Parathyroid adenoma (tissue), 2 donors: ENCODE measurements around the gene G6PC2.

ENCODE experiments used
- H2AFZ ChIP-seq: fragments of 300-600 bp; sonication (generic); one replicate; pipeline ENCODE4 v1.7.0; 2017; ENCODE audit warnings: antibody characterized with exemption, mild to moderate bottlenecking
- H3K27ac ChIP-seq: fragments of 300-600 bp; sonication (generic); one replicate; pipeline ENCODE4 v1.7.0; 2017
- H3K27me3 ChIP-seq: fragments of 300-600 bp; sonication (generic); one replicate; pipeline ENCODE4 v1.7.0; 2017; ENCODE audit warnings: low read length; ENCODE audit not compliant: control insufficient read depth, insufficient read depth
- H3K36me3 ChIP-seq: fragments of 300-600 bp; sonication (generic); one replicate; pipeline ENCODE4 v1.7.0; 2017; ENCODE audit warnings: low read length; ENCODE audit not compliant: control insufficient read depth, insufficient read depth
- H3K4me1 ChIP-seq: fragments of 300-600 bp; sonication (generic); one replicate; pipeline ENCODE4 v1.7.0; 2017; ENCODE audit warnings: control low read depth
- H3K4me2 ChIP-seq: fragments of 300-600 bp; sonication (generic); one replicate; pipeline ENCODE4 v1.7.0; 2017; ENCODE audit warnings: low read length
- H3K4me3 ChIP-seq: fragments of 300-600 bp; sonication (generic); one replicate; pipeline ENCODE4 v1.7.0; 2017; ENCODE audit warnings: low read depth, low read length
- H3K79me2 ChIP-seq: fragments of 300-600 bp; sonication (generic); one replicate; pipeline ENCODE4 v1.7.0; 2017; ENCODE audit warnings: control low read depth
- H3K9ac ChIP-seq: fragments of 300-600 bp; sonication (generic); one replicate; pipeline ENCODE4 v1.7.0; 2017; ENCODE audit warnings: mild to moderate bottlenecking
- H3K9me3 ChIP-seq: fragments of 300-600 bp; sonication (generic); one replicate; pipeline ENCODE4 v1.7.0; 2017; ENCODE audit warnings: low read length; ENCODE audit not compliant: control insufficient read depth
- CTCF ChIP-seq: fragments of 300-600 bp; sonication (generic); IDR thresholded peaks from one replicate; pipeline ENCODE4 v1.7.0; 2017; ENCODE audit warnings: antibody characterized with exemption, mild to moderate bottlenecking
- donor health status: primary hyperparathyroidism.

Gene G6PC2

GRCh38 chr2:168920504-168921157 is 19.5 kb downstream of the G6PC2 start:
- Histone ChIP-seq H3K36me3 (no peaks in the 10 kb centered on the region), H3K9me3 (no peaks in the 10 kb centered on the region), H3K4me2 (no peak overlapping the region), H3K9ac (no peak overlapping the region), H2AFZ (no peak overlapping the region), H3K4me3 (no peak overlapping the region), H3K27me3 (no peaks in the 10 kb centered on the region), H3K4me1 (no peaks in the 10 kb centered on the region), H3K79me2 (no peaks in the 10 kb centered on the region), H3K27ac (no peak overlapping the region)
- TF ChIP-seq CTCF = peak; percentile 64

- H3K9ac ChIP-seq = no peak overlapping the region
- H3K36me3 ChIP-seq = no peaks in the 10 kb centered on the region
- no peaks in the 10 kb centered on the region for H3K27me3 ChIP-seq
- H3K4me1 ChIP-seq = no peaks in the 10 kb centered on the region
- no peak overlapping the region for H3K4me3 ChIP-seq
- H3K9me3 ChIP-seq = no peaks in the 10 kb centered on the region
- H3K27ac ChIP-seq = no peak overlapping the region
- H3K79me2 ChIP-seq = no peaks in the 10 kb centered on the region
- H2AFZ ChIP-seq = no peak overlapping the region
- no peak for TF ChIP-seq CTCF
- H3K4me2 ChIP-seq = no peak overlapping the region
These were observed 25.7 kb downstream of the G6PC2 start for GRCh38 chr2:168926621-168927386.

- H3K27me3 ChIP-seq = no peaks in the 10 kb centered on the region
- no peak overlapping the region for H3K4me3 ChIP-seq
- H3K79me2 ChIP-seq = no peaks in the 10 kb centered on the region
- no peak overlapping the region for H3K27ac ChIP-seq
- H2AFZ ChIP-seq = no peak overlapping the region
- no peak for TF ChIP-seq CTCF
- no peak overlapping the region for H3K9ac ChIP-seq
- H3K9me3 ChIP-seq = no peaks in the 10 kb centered on the region
- no peaks in the 10 kb centered on the region for H3K36me3 ChIP-seq
- no peak overlapping the region for H3K4me2 ChIP-seq
- H3K4me1 ChIP-seq = no peaks in the 10 kb centered on the region
These were observed 27.2 kb downstream of the G6PC2 start for GRCh38 chr2:168928113-168928831.

GRCh38 chr2:168929031-168929430 is 27.9 kb downstream of the G6PC2 start:
- Histone ChIP-seq H3K27ac (no peak overlapping the region), H3K27me3 (no peaks in the 10 kb centered on the region), H3K4me1 (no peaks in the 10 kb centered on the region), H3K36me3 (no peaks in the 10 kb centered on the region), H2AFZ (no peak overlapping the region), H3K9ac (no peak overlapping the region), H3K4me2 (no peak overlapping the region), H3K79me2 (no peaks in the 10 kb centered on the region), H3K4me3 (no peak overlapping the region), H3K9me3 (no peaks in the 10 kb centered on the region)
- no peak for TF ChIP-seq CTCF
